ENCODE measurements around the gene KCNK5. TPM values are rescaled to one million over a fixed set of nuclear protein-coding genes. Genes with fewer than 3 reads are reported as not detected.

Gene KCNK5
- total and polyA plus RNA-seq, 2 of the 8 experiments (the other 6 are each of a cell fraction or from before 2014, with no cell fraction given) = 20.9 to 44.3 TPM

DNA sequence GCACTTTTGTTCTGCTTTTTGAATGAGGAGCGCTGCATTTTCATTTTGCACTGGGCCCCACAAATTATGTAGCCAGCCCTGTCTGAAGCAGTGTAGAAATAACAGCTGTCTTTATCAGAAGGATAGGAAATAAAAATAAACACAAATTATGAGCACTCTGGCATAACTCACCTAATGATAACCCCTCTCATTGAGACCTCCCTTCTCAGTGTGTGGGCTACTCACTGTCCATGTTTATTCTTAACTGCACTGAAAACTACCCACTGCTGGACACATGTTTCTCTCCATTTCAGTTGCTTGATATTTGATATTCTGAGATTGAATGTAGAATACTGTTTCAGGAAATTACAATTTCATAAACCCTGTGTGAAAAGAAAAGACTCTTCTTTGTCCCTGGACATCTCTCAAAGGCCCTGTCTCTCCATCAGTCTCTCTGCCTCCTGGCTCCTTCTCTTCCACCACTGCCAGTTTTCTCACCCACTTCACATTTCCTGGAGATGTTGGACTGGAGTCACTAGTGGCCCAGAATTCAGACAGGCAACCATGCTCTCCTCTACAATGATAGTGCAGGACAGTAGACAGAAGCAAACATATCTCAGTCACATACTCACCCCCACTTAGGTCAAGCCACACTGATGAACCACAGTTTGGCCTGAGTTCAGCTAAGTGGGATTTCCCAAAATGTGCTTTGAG, 84.6 kb downstream of the KCNK5 start:
- FAIRE-seq = no peak
- Histone ChIP-seq H3K23ac (ENCODE audit: insufficient read length) (no peak overlapping the region), H3K27ac (ENCODE audit: low read depth, low read length) (no peak overlapping the region), H3K9me3 (ENCODE audit: insufficient read depth in 2 of 2, low read depth in 1 of 2, low read length in 1 of 2) (no peaks in the 10 kb centered on the region), H3K23me2 (ENCODE audit: low read depth, low read length) (no peaks in the 10 kb centered on the region), H4K8ac (ENCODE audit: extremely low read depth, insufficient read depth, low read length) (no peak overlapping the region), H3K4me3 (ENCODE audit: extremely low read depth in 1 of 4, insufficient read depth in 2 of 4, low read depth in 3 of 4, low read length in 4 of 4) (no peak overlapping the region), H2AFZ (ENCODE audit: low read length) (no peak overlapping the region), H3K4ac (replicated peaks; ENCODE audit: insufficient read length, low read depth, low read length) (no peak overlapping the region), H3K27me3 (replicated peaks in 1 of 4; ENCODE audit: control insufficient read depth in 3 of 4, extremely low read depth in 1 of 4, insufficient read depth in 3 of 4, low read length in 3 of 4) (no peaks in the 10 kb centered on the region; a peak in 1 of 7 replicates), H3K18ac (ENCODE audit: extremely low read depth, low read length) (no peak overlapping the region), H3K9ac (replicated peaks in 1 of 4; ENCODE audit: extremely low read depth in 1 of 4, low read depth in 3 of 4, low read length in 3 of 4) (no peak overlapping the region), H3K79me1 (ENCODE audit: low read depth, low read length) (no peaks in the 10 kb centered on the region; the same call in 1 of the 2 replicates), H4K20me1 (replicated peaks in 1 of 2; ENCODE audit: control insufficient read depth in 1 of 2, insufficient read depth in 2 of 2, low read length in 2 of 2) (no peaks in the 10 kb centered on the region), H3K79me2 (ENCODE audit: control insufficient read depth in 1 of 2, insufficient read depth in 2 of 2, low read length in 2 of 2) (no peaks in the 10 kb centered on the region), H3K4me1 (replicated peaks in 1 of 4; ENCODE audit: control insufficient read depth in 3 of 4, insufficient read depth in 4 of 4, low read length in 3 of 4) (no peaks in the 10 kb centered on the region), H3K56ac (replicated peaks; ENCODE audit: insufficient read length, low read depth, low read length) (no peak overlapping the region), H4K5ac (ENCODE audit: insufficient read length, low read depth, low read length) (no peak overlapping the region), H2BK5ac (ENCODE audit: low read depth, low read length) (no peak overlapping the region), H3K36me3 (ENCODE audit: control insufficient read depth in 2 of 4, insufficient read depth in 4 of 4, low read length in 3 of 4) (no peaks in the 10 kb centered on the region), H2AK5ac (ENCODE audit: low read depth, low read length) (no peak overlapping the region), H4K91ac (replicated peaks; ENCODE audit: insufficient read length, low read length) (no peak overlapping the region), H2BK120ac (replicated peaks; ENCODE audit: low read depth, low read length) (no peak overlapping the region), H2BK12ac (ENCODE audit: low read depth, low read length) (no peak overlapping the region), H3K4me2 (ENCODE audit: insufficient read depth in 1 of 2, low read depth in 2 of 2, low read length in 2 of 2) (no peak overlapping the region), H2BK15ac (ENCODE audit: low read length) (no peak overlapping the region), H3K14ac (ENCODE audit: insufficient read length) (no peak overlapping the region), H2BK20ac (ENCODE audit: low read length) (no peak overlapping the region)
- DNase-seq (ENCODE audit: low read depth in 1 of 2, low spot score in 2 of 2) = no peak
- CTCF ChIA-PET (ENCODE audit: partially characterized antibody) = interaction anchor here (1.2 to 1.6 kb wide), 2 partner anchors 22 to 143 kb away, joined by 3 to 5 read pairs; no protein-coding TSS in a partner anchor
- POLR2A ChIA-PET (ENCODE audit: partially characterized antibody) = no interaction called here
- WGBS, 2 experiments (ENCODE audit: extremely low coverage in 1 of 2, insufficient coverage in 1 of 2, insufficient read length in 1 of 2, insufficient replicate concordance in 2 of 2, low coverage in 1 of 2, low lambda C conversion rate in 2 of 2, missing lambda C conversion rate in 1 of 2) = 92% methylated on average over 1 of the region's 1 CpG; no CpG with 5 or more reads in 1 of the 2 experiments
- no peak for TF ChIP-seq RNF2 (IDR thresholded peaks at IDR 0.05; ENCODE audit: borderline replicate concordance, low read depth, low read length, missing control alignments, poor library complexity, severe bottlenecking)
- no peak for TF ChIP-seq SIRT6 (IDR thresholded peaks at IDR 0.05; ENCODE audit: low read length)
- no peak for TF ChIP-seq NRF1 (IDR thresholded peaks at IDR 0.05; ENCODE audit: low read depth, low read length)
- TF ChIP-seq CREB1 (IDR thresholded peaks at IDR 0.05) = no peak
- TF ChIP-seq, protein P1, sequence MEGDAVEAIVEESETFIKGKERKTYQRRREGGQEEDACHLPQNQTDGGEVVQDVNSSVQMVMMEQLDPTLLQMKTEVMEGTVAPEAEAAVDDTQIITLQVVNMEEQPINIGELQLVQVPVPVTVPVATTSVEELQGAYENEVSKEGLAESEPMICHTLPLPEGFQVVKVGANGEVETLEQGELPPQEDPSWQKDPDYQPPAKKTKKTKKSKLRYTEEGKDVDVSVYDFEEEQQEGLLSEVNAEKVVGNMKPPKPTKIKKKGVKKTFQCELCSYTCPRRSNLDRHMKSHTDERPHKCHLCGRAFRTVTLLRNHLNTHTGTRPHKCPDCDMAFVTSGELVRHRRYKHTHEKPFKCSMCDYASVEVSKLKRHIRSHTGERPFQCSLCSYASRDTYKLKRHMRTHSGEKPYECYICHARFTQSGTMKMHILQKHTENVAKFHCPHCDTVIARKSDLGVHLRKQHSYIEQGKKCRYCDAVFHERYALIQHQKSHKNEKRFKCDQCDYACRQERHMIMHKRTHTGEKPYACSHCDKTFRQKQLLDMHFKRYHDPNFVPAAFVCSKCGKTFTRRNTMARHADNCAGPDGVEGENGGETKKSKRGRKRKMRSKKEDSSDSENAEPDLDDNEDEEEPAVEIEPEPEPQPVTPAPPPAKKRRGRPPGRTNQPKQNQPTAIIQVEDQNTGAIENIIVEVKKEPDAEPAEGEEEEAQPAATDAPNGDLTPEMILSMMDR (IDR thresholded peaks at IDR 0.05; ENCODE audit: control extremely low read depth in 1 of 3, insufficient read depth in 1 of 3, low read depth in 1 of 3, low read length in 3 of 3) = no peak
- no peak for TF ChIP-seq RXRA (IDR thresholded peaks at IDR 0.05; ENCODE audit: insufficient read depth, low read depth, low read length)
- TF ChIP-seq, protein P2, sequence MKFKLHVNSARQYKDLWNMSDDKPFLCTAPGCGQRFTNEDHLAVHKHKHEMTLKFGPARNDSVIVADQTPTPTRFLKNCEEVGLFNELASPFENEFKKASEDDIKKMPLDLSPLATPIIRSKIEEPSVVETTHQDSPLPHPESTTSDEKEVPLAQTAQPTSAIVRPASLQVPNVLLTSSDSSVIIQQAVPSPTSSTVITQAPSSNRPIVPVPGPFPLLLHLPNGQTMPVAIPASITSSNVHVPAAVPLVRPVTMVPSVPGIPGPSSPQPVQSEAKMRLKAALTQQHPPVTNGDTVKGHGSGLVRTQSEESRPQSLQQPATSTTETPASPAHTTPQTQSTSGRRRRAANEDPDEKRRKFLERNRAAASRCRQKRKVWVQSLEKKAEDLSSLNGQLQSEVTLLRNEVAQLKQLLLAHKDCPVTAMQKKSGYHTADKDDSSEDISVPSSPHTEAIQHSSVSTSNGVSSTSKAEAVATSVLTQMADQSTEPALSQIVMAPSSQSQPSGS (IDR thresholded peaks at IDR 0.05; ENCODE audit: low read length) = no peak
